ENCODE results near the gene RANBP3. TPM values are rescaled to one million over a fixed set of nuclear protein-coding genes. Genes with fewer than 3 reads are reported as not detected.

The RANBP3 gene
- total RNA-seq, 1 donor from 2014 or later, result 70.8 TPM

DNA sequence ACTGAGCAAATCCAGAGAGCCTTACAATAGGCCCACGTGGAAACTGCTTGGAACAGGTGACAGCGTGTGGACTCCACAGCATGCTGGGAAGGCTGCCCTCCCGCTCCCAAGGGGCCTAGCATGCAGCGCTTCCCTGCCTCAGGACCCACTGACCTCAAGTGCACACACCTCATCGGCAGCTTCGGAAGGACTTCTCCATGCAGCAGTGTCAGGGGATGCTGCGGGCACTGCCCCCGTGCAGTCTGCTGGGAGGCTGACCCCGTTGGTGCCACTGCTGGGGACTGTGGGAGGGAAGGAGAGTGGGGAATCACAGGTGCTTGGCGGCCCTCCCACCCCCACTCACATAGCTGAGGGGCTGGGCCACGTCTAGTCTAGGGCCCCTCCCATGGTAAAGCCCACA is 46.7 kb downstream of the RANBP3 start:
- Histone ChIP-seq H3K36me3 (peaks cover 98% of the 10 kb centered on the region), H3K27ac (no peak overlapping the region), H3K9me3 (no peaks in the 10 kb centered on the region), H3K4me1 (peaks cover 36% of the 10 kb centered on the region), H3K27me3 (ENCODE audit: low read depth) (no peaks in the 10 kb centered on the region), H3K4me3 (no peak overlapping the region)
- intact Hi-C loops (cut with DNase I), result no loop called here
- ATAC-seq, result no peak
- no peak for DNase-seq
- TF ChIP-seq, protein P1, sequence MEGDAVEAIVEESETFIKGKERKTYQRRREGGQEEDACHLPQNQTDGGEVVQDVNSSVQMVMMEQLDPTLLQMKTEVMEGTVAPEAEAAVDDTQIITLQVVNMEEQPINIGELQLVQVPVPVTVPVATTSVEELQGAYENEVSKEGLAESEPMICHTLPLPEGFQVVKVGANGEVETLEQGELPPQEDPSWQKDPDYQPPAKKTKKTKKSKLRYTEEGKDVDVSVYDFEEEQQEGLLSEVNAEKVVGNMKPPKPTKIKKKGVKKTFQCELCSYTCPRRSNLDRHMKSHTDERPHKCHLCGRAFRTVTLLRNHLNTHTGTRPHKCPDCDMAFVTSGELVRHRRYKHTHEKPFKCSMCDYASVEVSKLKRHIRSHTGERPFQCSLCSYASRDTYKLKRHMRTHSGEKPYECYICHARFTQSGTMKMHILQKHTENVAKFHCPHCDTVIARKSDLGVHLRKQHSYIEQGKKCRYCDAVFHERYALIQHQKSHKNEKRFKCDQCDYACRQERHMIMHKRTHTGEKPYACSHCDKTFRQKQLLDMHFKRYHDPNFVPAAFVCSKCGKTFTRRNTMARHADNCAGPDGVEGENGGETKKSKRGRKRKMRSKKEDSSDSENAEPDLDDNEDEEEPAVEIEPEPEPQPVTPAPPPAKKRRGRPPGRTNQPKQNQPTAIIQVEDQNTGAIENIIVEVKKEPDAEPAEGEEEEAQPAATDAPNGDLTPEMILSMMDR (IDR thresholded peaks at IDR 0.05), result no peak

DNA sequence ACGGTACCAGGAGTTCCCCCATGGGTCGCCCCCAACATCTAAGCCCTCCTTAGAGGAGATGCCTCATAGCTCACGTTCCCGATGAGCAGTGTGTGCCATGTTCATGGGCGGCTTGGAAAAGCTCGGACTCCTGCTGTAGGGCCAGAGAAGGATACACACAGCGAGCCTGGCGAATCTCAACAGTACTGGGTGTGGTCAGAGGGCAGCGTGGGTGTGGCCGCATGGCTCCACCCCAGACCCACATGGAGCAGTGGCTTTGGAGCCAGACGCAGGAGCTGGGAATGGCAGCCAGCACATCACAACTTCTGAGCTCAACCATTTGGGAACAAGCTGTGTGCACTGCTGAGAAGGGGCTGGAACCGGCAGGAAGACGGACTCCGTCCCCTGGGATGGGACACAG is 48.3 kb downstream of the RANBP3 start:
- Histone ChIP-seq H3K27me3 (ENCODE audit: low read depth) (no peaks in the 10 kb centered on the region), H3K9me3 (no peaks in the 10 kb centered on the region), H3K4me3 (no peak overlapping the region), H3K4me1 (peaks cover 23% of the 10 kb centered on the region), H3K27ac (no peak overlapping the region), H3K36me3 (peaks cover 100% of the 10 kb centered on the region)
- TF ChIP-seq, protein P1 (IDR thresholded peaks at IDR 0.05), result no peak
- intact Hi-C loops (cut with DNase I), result no loop called here
- ATAC-seq (no peak), DNase-seq (no peak)

DNA sequence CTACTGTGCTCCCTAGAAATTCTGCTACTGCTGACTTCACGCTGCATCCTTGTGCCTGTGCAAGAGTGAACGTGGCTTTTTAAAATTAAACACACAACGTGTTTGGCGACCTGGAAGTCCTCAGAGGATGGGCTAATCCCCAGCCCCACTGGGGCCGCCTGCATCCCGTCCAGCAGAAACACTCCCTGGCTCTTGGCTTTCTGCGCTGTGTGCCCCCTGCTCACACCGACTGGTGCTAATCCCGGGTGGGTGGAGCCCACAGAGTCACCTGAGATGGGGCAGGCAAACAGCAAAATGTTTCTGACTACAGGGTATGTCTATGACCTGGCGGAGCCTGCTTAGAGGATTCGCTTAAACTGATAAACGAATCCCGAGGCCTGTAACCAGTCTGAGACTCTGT is 48.8 kb downstream of the RANBP3 start:
- DNase-seq (no peak), ATAC-seq (no peak)
- no peak overlapping the region for H3K4me3 ChIP-seq
- no peak overlapping the region for H3K27ac ChIP-seq
- TF ChIP-seq, protein P1 (IDR thresholded peaks at IDR 0.05), result no peak
- no peaks in the 10 kb centered on the region for H3K9me3 ChIP-seq
- H3K27me3 ChIP-seq (ENCODE audit: low read depth), result no peaks in the 10 kb centered on the region
- H3K4me1 ChIP-seq, result peaks cover 18% of the 10 kb centered on the region
- H3K36me3 ChIP-seq, result peaks cover 100% of the 10 kb centered on the region
- intact Hi-C loops (cut with DNase I), result no loop called here

DNA sequence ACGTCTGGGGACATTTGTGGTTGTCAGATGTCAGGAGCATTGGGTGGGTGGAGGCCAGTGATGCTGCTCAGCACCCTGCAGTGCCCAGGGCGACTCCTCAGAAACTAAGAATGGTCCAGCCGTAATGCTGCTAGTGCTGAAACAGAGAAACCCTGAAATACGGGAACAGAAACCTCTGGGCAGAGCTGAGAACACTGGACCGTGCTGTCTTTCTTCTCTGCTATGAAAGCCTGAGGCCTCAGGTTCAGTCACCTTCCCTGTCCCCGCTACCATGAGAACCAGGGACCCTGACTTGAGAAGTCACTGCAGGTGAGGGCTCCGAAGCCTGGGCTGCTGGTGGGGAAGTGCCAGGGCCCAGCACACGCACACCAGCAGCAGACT is 50.5 kb downstream of the RANBP3 start:
- Histone ChIP-seq H3K27ac (peak overlapping the region; percentile 36), H3K4me1 (peaks cover 13% of the 10 kb centered on the region), H3K36me3 (peaks cover 100% of the 10 kb centered on the region), H3K4me3 (no peak overlapping the region), H3K9me3 (no peaks in the 10 kb centered on the region), H3K27me3 (ENCODE audit: low read depth) (no peaks in the 10 kb centered on the region)
- TF ChIP-seq, protein P1 (IDR thresholded peaks at IDR 0.05), result no peak
- DNase-seq (no peak), ATAC-seq (no peak)
- intact Hi-C loops (cut with DNase I), result no loop called here

DNA sequence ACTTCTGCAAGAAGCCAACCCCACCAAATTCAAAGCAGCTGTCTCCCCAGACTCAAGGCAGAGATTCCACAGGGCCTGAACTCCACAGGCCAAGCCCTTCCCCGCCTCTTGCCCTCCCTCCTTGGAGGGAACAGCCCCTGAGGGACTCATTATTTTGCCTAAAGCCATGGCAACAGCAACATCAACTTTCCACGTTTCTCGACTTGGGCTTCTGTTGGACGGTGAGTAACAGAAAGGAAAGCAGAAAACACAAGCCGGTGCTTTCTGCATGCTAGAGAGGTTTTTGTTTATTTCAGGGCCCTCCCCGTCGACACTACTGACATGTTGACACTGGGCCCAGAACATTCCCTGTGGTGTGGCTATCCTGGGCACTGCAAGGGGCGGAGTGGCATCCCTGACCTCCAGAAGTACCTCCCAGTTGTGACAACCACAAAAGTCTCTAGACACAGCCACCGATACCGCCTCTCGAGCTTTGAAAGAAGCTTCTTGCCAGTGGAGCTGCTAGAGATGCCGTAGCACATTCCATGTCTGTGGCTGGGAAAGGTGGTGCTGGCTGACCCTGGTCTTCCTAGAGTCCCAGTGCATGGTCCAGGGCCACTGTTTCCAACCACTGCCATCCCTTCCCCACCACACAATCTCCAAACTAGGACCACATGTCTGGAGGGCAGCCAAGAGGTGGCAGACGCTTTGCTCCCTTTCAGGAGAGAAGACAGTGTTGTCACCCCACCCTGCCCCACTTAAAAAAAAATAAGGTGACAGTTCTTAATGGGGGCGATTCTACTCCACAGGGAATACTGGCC is 51.1 kb downstream of the RANBP3 start:
- Histone ChIP-seq H3K4me1 (peaks cover 13% of the 10 kb centered on the region), H3K9me3 (no peaks in the 10 kb centered on the region), H3K36me3 (peaks cover 100% of the 10 kb centered on the region), H3K4me3 (no peak overlapping the region), H3K27ac (peak overlapping the region; percentile 36), H3K27me3 (ENCODE audit: low read depth) (no peaks in the 10 kb centered on the region)
- intact Hi-C loops (cut with DNase I), result no loop called here
- peak; percentile 39 to 51 for ATAC-seq
- DNase-seq, result no peak
- TF ChIP-seq, protein P1 (IDR thresholded peaks at IDR 0.05), result no peak

Data from lower lobe of right lung (tissue), 2 donors.